Measurements from ENCODE around the gene SLC12A3.

SLC12A3 gene

GRCh38 chr16:56895813-56896212 lies 30.8 kb downstream of the SLC12A3 start:
- no peak for DNase-seq

- DNase-seq: no peak
Measured at GRCh38 chr16:56896244-56896643, 31.2 kb downstream of the SLC12A3 start.

- DNase-seq: no peak
Measured at GRCh38 chr16:56897026-56897799, 32.2 kb downstream of the SLC12A3 start.

- DNase-seq: no peak
Measured at GRCh38 chr16:56898847-56899246, 33.8 kb downstream of the SLC12A3 start.

GRCh38 chr16:56903866-56904265 lies 38.9 kb downstream of the SLC12A3 start:
- no peak for DNase-seq

GRCh38 chr16:56907401-56907800 lies 42.4 kb downstream of the SLC12A3 start:
- DNase-seq: no peak

- no peak for DNase-seq
Measured at GRCh38 chr16:56909527-56909979, 44.5 kb downstream of the SLC12A3 start.

- DNase-seq: no peak
Measured at GRCh38 chr16:56910112-56910511, 45.1 kb downstream of the SLC12A3 start.

GRCh38 chr16:56910654-56911539 lies 45.9 kb downstream of the SLC12A3 start:
- DNase-seq: no peak

GRCh38 chr16:56911771-56912571 lies 47.0 kb downstream of the SLC12A3 start:
- no peak for DNase-seq

GRCh38 chr16:56912746-56913708 lies 48.0 kb downstream of the SLC12A3 start:
- DNase-seq: no peak

GRCh38 chr16:56914896-56915295 lies 49.9 kb downstream of the SLC12A3 start:
- DNase-seq: no peak

- DNase-seq: no peak
Measured at GRCh38 chr16:56915336-56916119, 50.5 kb downstream of the SLC12A3 start.

GRCh38 chr16:56916571-56917403 lies 51.8 kb downstream of the SLC12A3 start:
- no peak for DNase-seq

- no peak for DNase-seq
Measured at GRCh38 chr16:56918467-56919012, 53.5 kb downstream of the SLC12A3 start.

GRCh38 chr16:56919099-56919800 lies 54.2 kb downstream of the SLC12A3 start:
- DNase-seq: no peak

GRCh38 chr16:56921571-56921970 lies 56.6 kb downstream of the SLC12A3 start:
- no peak for DNase-seq

GRCh38 chr16:56923481-56924091 lies 58.6 kb downstream of the SLC12A3 start:
- no peak for DNase-seq

- no peak for DNase-seq
Measured at GRCh38 chr16:56927471-56927870, 62.5 kb downstream of the SLC12A3 start.
